HEK293T (cell line): ENCODE measurements around the gene LGSN.
"Not testable (repeated sequence)": the region's sequence is repeated elsewhere in the genome, so short reads cannot be mapped to it uniquely, and the experiment has no call there.

Experiments used
- CTCF ChIA-PET: fragments of 350-600 bp; formaldehyde crosslinking; extraction: SDS; loops from one replicate; lab custom pipeline; 2021; ENCODE audit warnings: antibody characterized with exemption, inconsistent platforms; lab: Yijun Ruan, JAX
- POLR2A ChIA-PET: fragments of 350-600 bp; formaldehyde crosslinking; extraction: SDS; loops from one replicate; lab custom pipeline; 2020; ENCODE audit warnings: antibody characterized with exemption, inconsistent platforms; lab: Yijun Ruan, JAX
- DNase-seq: peaks from one replicate; pipeline ENCODE4 v3.0.0; 2012; ENCODE audit warnings: mixed read lengths; ENCODE audit errors: extremely low spot score
- ARNT ChIP-seq: fragments of 450-650 bp; IDR thresholded peaks from 2 replicates; pipeline ENCODE4 v1.6.1; 2017; ENCODE audit warnings: mild to moderate bottlenecking
- BHLHE40 ChIP-seq: fragments of 450-650 bp; IDR thresholded peaks from 2 replicates; pipeline ENCODE4 v1.6.1; 2016; ENCODE audit warnings: mild to moderate bottlenecking, moderate library complexity, borderline replicate concordance
- CTBP1 ChIP-seq: fragments of 450-650 bp; IDR thresholded peaks from 2 replicates; pipeline ENCODE4 v1.6.1; 2016; ENCODE audit warnings: borderline replicate concordance
- ELF4 ChIP-seq: fragments of 450-650 bp; IDR thresholded peaks from 2 replicates; pipeline ENCODE4 v1.6.1; 2017; ENCODE audit warnings: antibody characterized with exemption
- FOXA1 ChIP-seq: fragments of 450-650 bp; IDR thresholded peaks from 2 replicates; pipeline ENCODE4 v1.6.1; 2016; ENCODE audit warnings: mild to moderate bottlenecking
- FOXK2 ChIP-seq: fragments of 450-650 bp; IDR thresholded peaks from 2 replicates; pipeline ENCODE4 v1.6.1; 2016; ENCODE audit warnings: mild to moderate bottlenecking
- FOXM1 ChIP-seq: fragments of 450-650 bp; IDR thresholded peaks from 2 replicates; pipeline ENCODE4 v1.6.1; 2017; ENCODE audit warnings: mild to moderate bottlenecking, borderline replicate concordance
- HDGF ChIP-seq: fragments of 450-650 bp; IDR thresholded peaks from 2 replicates; pipeline ENCODE4 v1.6.1; 2017; ENCODE audit warnings: antibody characterized with exemption, borderline replicate concordance
- L3MBTL2 ChIP-seq: fragments of 450-650 bp; conservative IDR thresholded peaks from 2 replicates; pipeline ENCODE4 v1.6.1; 2016; ENCODE audit warnings: mild to moderate bottlenecking
- LEF1 ChIP-seq: fragments of 450-650 bp; IDR thresholded peaks from 2 replicates; pipeline ENCODE4 v1.6.1; 2017; ENCODE audit warnings: mild to moderate bottlenecking, borderline replicate concordance
- NFRKB ChIP-seq: fragments of 450-650 bp; IDR thresholded peaks from 2 replicates; pipeline ENCODE4 v1.6.1; 2016; ENCODE audit warnings: mild to moderate bottlenecking, moderate library complexity
- PKNOX1 ChIP-seq: fragments of 450-650 bp; IDR thresholded peaks from 2 replicates; pipeline ENCODE4 v1.6.1; 2016
- SP1 ChIP-seq: fragments of 450-650 bp; IDR thresholded peaks from 2 replicates; pipeline ENCODE4 v1.6.1; 2017
- SUZ12 ChIP-seq: fragments of 450-650 bp; IDR thresholded peaks from 2 replicates; pipeline ENCODE4 v1.6.1; 2016; ENCODE audit warnings: mild to moderate bottlenecking
- TARDBP ChIP-seq: fragments of 450-650 bp; IDR thresholded peaks from 2 replicates; pipeline ENCODE4 v1.6.1; 2016
- ZNF384 ChIP-seq: fragments of 450-650 bp; IDR thresholded peaks from 2 replicates; pipeline ENCODE4 v1.6.1; 2016

LGSN gene

DNA sequence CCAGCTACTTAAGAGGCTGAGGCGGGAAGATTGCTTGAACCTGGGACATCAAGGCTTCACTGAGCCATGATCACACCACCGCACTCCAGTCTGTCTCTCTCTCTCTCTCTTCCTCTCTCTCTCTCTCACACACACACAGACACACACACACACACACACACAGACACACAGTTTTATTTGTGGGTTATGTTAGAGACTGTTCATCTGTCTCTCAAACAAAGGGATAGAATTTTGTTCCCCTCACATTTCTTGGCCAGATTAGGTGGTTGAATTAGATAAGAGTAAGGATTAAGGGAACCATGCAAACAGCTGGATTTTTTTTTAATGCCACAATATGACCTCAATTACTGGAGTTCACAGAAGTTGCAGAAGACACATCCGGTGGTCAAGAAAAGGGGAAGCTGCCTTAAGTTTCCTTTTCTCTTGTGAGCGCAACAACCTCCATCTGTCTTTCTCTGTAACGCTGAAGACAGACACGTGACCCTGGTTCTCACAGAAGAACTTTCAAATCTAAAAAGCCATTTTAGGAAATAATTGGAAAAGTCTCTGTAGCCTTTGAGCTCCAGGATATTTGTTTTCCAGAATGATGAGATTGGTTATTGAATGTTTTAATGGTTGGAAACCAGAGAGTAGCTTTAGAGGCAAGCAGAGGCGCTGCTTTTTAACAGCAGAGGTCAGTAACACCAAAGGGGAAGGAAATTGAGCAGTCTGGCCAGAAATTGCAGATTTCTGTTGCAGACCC, 32.9 kb upstream of the LGSN start:
- TF ChIP-seq FOXA1, result no peak
- TF ChIP-seq BHLHE40, result no peak
- TF ChIP-seq CTBP1, result no peak
- TF ChIP-seq L3MBTL2, result no peak
- ChIA-PET POLR2A (no interaction called here), CTCF (interaction anchor here (0.5 to 2.2 kb wide), 11 partner anchors 30 to 462 kb away, joined by 3 to 12 read pairs (median 4); no protein-coding TSS in a partner anchor)
- peak; percentile 19 for DNase-seq

DNA sequence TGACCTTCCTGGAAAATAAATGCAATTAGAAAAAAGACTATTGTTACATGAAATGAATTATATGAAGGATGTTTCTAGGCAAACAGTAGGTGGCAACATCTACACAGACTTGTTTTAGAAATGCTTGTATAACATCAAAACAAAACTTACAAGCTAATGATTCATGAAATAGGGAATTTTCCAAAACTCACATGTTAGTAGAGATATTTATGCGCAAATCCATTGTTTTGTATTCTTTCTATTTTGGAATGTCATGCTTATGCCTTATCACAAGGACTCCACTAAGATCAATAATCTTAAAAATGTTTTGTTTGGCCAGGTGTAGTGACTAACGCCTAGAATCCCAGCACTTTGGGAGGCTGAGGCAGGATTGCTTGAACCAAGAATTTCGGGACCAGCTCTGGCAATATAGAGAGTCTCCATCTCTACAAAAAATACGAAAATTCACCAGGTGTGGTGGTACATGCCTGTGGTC, 32.3 kb upstream of the LGSN start:
- no peak for DNase-seq
- no peak for TF ChIP-seq FOXM1
- no peak for TF ChIP-seq ELF4
- TF ChIP-seq FOXK2, result no peak
- no peak for TF ChIP-seq CTBP1
- ChIA-PET CTCF (interaction anchor here (0.5 to 2.2 kb wide), 8 partner anchors 29 to 452 kb away, joined by 3 to 12 read pairs (median 6); no protein-coding TSS in a partner anchor), POLR2A (no interaction called here)

DNA sequence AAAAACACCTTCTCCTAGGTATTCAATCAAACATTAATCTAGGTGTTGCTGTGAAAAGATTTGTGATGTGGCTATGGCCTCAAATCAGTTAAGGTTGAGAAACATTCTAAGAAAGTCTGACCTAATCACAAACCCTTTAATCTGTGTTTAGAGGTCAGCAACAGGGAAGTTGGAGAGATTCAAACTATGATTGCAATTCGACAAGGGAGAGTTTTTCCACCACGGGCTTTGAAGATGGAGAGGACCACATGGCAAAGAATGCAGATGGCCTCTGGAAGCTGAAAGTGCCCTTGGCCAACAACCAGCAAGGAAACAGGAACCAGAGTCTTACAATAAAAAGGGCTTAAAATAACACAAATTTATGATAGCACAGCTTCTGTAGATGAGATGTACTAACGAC, 29.6 kb upstream of the LGSN start:
- ChIA-PET POLR2A (no interaction called here), CTCF (no interaction called here)
- TF ChIP-seq ARNT (no peak), LEF1 (no peak), CTBP1 (no peak), HDGF (no peak), BHLHE40 (no peak), ZNF384 (no peak)
- no peak for DNase-seq

DNA sequence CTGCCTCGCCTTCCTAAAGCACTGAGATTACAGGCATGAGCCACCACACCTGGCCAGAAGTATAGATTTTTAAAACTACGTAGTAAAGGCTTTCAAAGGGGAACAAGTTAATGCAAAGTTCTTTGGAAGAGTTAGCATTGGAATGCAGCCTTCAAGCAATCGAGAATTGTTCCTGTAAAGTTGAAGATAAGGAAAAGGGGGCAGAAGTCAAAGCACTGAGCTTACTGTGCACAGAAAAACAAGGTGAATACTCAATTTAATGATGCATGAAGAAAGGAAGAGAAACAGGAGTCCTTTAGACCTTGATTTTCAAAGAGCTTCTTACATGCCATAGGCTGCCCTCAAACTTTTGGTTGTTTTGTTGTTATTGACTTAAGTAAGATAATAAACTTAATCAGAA, 29.1 kb upstream of the LGSN start:
- POLR2A ChIA-PET, result no interaction called here
- CTCF ChIA-PET, result no interaction called here
- no peak for DNase-seq
- TF ChIP-seq ELF4 (no peak), FOXM1 (no peak), L3MBTL2 (no peak)

DNA sequence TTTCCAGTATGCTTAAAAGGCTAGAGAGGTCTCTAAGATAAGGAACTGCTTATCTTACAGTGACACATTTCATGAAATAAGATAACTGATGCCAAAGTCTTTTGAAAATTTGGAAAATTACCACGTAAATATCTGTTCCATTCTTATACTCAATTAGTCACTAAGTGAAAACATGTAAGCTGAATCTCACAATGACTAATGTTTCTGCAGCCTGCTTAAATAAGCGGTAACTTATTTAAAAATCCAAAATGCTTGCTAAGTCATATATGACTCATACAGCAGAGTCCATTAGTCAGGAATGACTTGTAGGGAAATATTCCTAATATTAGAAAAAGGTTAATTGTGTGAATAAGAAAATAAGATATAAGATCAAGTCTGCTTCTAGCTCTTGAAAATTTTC, 27.8 kb upstream of the LGSN start:
- no peak for DNase-seq
- POLR2A ChIA-PET, result no interaction called here
- CTCF ChIA-PET, result no interaction called here
- no peak for TF ChIP-seq LEF1
- no peak for TF ChIP-seq SUZ12
- no peak for TF ChIP-seq NFRKB
- TF ChIP-seq L3MBTL2, result no peak
- TF ChIP-seq TARDBP, result no peak
- no peak for TF ChIP-seq BHLHE40
- no peak for TF ChIP-seq CTBP1
- no peak for TF ChIP-seq ZNF384
- no peak for TF ChIP-seq FOXA1
- TF ChIP-seq HDGF, result no peak
- TF ChIP-seq FOXM1, result no peak
- TF ChIP-seq ELF4, result no peak
- no peak for TF ChIP-seq SP1
- no peak for TF ChIP-seq PKNOX1
- no peak for TF ChIP-seq ARNT
- no peak for TF ChIP-seq FOXK2

GRCh38 chr6:63346217-63346835, 26.5 kb upstream of the LGSN start:
- POLR2A ChIA-PET, result no interaction called here
- DNase-seq, result no peak
- CTCF ChIA-PET, result no interaction called here
- TF ChIP-seq PKNOX1, result no peak
- TF ChIP-seq BHLHE40, result no peak
- TF ChIP-seq SP1, result no peak
- TF ChIP-seq FOXA1, result no peak
- no peak for TF ChIP-seq TARDBP
- TF ChIP-seq ELF4, result no peak
- TF ChIP-seq L3MBTL2, result no peak
- no peak for TF ChIP-seq HDGF
- TF ChIP-seq FOXK2, result no peak
- no peak for TF ChIP-seq ZNF384
- no peak for TF ChIP-seq CTBP1
- TF ChIP-seq ARNT, result no peak
- TF ChIP-seq FOXM1, result no peak
- no peak for TF ChIP-seq LEF1

DNA sequence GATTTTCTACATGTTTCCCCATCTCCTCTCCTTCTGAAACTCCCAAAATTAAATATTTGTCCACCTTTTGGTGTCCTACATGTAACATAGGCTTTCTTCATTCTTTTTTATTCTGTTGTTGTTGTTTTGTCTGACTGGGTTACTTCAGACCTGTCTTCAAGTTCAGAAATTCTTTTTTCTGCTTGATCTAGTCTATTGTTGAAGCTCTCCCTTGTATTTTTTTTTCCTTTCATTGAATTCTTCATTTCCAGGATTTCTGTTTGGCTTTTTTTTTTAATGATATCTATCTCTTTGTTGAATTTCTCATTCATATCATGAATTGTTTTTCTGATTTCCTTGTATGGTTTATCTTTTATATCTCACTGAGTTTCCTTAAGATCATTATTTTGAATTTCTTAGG, 20.6 kb upstream of the LGSN start:
- TF ChIP-seq FOXK2 (no peak), ELF4 (no peak), HDGF (no peak), TARDBP (no peak), L3MBTL2 (no peak), ARNT (no peak), PKNOX1 (no peak), FOXA1 (no peak), SUZ12 (no peak), BHLHE40 (no peak), CTBP1 (no peak), LEF1 (no peak), FOXM1 (no peak), SP1 (no peak), NFRKB (no peak), ZNF384 (no peak)
- DNase-seq, result no peak
- ChIA-PET CTCF (no interaction called here), POLR2A (no interaction called here)

GRCh38 chr6:63334652-63335051, 14.9 kb upstream of the LGSN start:
- POLR2A ChIA-PET, CTCF ChIA-PET, DNase-seq: not testable (repeated sequence)
